Lung (tissue), 12 donors: Measurements from ENCODE around the gene SELENOS. TPM values are rescaled to one million over a fixed set of nuclear protein-coding genes. Genes with fewer than 3 reads are reported as not detected.

ENCODE experiments used
- ATAC-seq: fragments of 200-7000 bp; cut with Tn5 transposase; one replicate; pipeline ENCODE4 v1.9.1; 2020; ENCODE audit warnings: moderate number of reproducible peaks; ENCODE audit not compliant: insufficient read depth, low FRiP score
- DNase-seq, 3 donors: peaks; one replicate each; pipeline ENCODE4 v3.0.0-alpha.2; 2013 to 2017
- H3K27ac ChIP-seq, 2 donors: one replicate each; pipeline ENCODE4 v1.5.1; 2013; ENCODE audit warnings: mild to moderate bottlenecking in 2 of 2, moderate library complexity in 2 of 2, control low read depth in 1 of 2, inconsistent platforms in 1 of 2, low read depth in 1 of 2, low read length in 1 of 2
- H3K27me3 ChIP-seq, 3 donors: one replicate each; pipeline ENCODE4 v1.5.1; 2013; ENCODE audit warnings: low read length in 2 of 3; ENCODE audit not compliant: control insufficient read depth in 3 of 3, insufficient read depth in 3 of 3
- H3K36me3 ChIP-seq, 4 donors: one replicate each; pipeline ENCODE4 v1.5.1; 2013; ENCODE audit warnings: low read length in 4 of 4, mild to moderate bottlenecking in 1 of 4, moderate library complexity in 1 of 4; ENCODE audit not compliant: control insufficient read depth in 4 of 4, insufficient read depth in 4 of 4
- H3K4me1 ChIP-seq, 5 donors: one replicate each; pipeline ENCODE4 v1.5.1; 2013; ENCODE audit warnings: low read length in 5 of 5, mild to moderate bottlenecking in 2 of 5, moderate library complexity in 1 of 5; ENCODE audit not compliant: control insufficient read depth in 5 of 5, insufficient read depth in 5 of 5
- H3K4me3 ChIP-seq: one replicate; pipeline ENCODE4 v1.5.1; 2013; ENCODE audit warnings: mild to moderate bottlenecking, control low read depth, moderate library complexity
- H3K9ac ChIP-seq, 2 donors: one replicate each; pipeline ENCODE4 v1.5.1; 2013; ENCODE audit warnings: low read length in 2 of 2, control low read depth in 1 of 2; ENCODE audit not compliant: insufficient read depth in 1 of 2
- H3K9me3 ChIP-seq, 4 donors: one replicate each; pipeline ENCODE4 v1.5.1; 2013; ENCODE audit warnings: low read length in 3 of 4, mild to moderate bottlenecking in 1 of 4, moderate library complexity in 1 of 4; ENCODE audit not compliant: control insufficient read depth in 4 of 4, insufficient read depth in 3 of 4
- WGBS, 2 donors: extraction: QIAGEN DNeasy Blood & Tissue Kit; methylation state at CpG; one replicate each; pipeline ENCODE4 v1.1.7; 2013; 5-methylcytosine and 5-hydroxymethylcytosine counted together
- polyA plus RNA-seq, 2 donors: library from polyadenylated mRNA; stranded (reverse); fragments of 200-250 nt; gene quantifications; one replicate each; pipeline ENCODE4 v1.2.1, GENCODE V29; 2013
- total RNA-seq, 2 donors: library from RNA; depleted of rRNA in 1 of 2; stranded (reverse); fragments of >200 nt in 1 of 2; gene quantifications; one replicate each; pipeline ENCODE4 v1.2.1, GENCODE V29; 2014 to 2021
- TF ChIP-seq, protein P1 (sequence below): IDR thresholded peaks from 2 replicates; pipeline ENCODE4 v1.5.1; 2012; ENCODE audit warnings: mild to moderate bottlenecking; ENCODE audit errors: control extremely low read depth, extremely low read depth
- donor health status: control.
- donor health status: control.
- donor health status: Bipolar disorder and iron deficiency.
- donor health status: healthy.
- donor health status: DM: yes; HTN: yes; CAD: no.

The SELENOS gene
- total and polyA plus RNA-seq, 4 donors = 41.7 to 158 (median 81.9) TPM

DNA sequence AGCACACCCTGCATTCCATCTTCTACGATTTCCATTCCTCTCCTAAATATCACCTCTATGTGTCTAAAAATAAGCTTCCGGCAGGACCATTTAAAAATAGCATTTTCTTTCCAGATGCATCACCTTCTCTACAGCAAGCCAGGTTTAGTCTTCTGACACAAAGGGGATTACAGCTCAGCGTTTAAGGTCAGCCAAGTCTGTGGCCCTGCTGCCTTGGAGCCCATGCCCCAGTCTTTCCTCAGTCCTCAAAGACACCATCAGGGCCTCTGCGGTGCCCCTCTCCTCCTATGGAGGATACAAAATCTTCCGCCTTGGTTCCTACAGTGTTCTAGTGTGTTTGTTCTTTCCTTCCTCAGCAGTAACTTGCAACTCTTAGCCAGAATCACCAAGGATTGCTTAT is 3.8 kb downstream of the SELENOS start:
- TF ChIP-seq, protein P1, sequence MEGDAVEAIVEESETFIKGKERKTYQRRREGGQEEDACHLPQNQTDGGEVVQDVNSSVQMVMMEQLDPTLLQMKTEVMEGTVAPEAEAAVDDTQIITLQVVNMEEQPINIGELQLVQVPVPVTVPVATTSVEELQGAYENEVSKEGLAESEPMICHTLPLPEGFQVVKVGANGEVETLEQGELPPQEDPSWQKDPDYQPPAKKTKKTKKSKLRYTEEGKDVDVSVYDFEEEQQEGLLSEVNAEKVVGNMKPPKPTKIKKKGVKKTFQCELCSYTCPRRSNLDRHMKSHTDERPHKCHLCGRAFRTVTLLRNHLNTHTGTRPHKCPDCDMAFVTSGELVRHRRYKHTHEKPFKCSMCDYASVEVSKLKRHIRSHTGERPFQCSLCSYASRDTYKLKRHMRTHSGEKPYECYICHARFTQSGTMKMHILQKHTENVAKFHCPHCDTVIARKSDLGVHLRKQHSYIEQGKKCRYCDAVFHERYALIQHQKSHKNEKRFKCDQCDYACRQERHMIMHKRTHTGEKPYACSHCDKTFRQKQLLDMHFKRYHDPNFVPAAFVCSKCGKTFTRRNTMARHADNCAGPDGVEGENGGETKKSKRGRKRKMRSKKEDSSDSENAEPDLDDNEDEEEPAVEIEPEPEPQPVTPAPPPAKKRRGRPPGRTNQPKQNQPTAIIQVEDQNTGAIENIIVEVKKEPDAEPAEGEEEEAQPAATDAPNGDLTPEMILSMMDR = no peak
- no peak for ATAC-seq
- Histone ChIP-seq H3K4me3 (no peak overlapping the region), H3K27ac (no peak overlapping the region), H3K9me3 (no peaks in the 10 kb centered on the region), H3K36me3 (peaks cover 40 to 53% (median 44%) of the 10 kb centered on the region in 4 donors), H3K4me1 (peaks cover 0 to 5% (median 0%) of the 10 kb centered on the region in 5 donors), H3K27me3 (no peaks in the 10 kb centered on the region), H3K9ac (no peak overlapping the region)
- no peak for DNase-seq
- 79 to 90% methylated on average over 5 of the region's 5 CpGs for WGBS, 2 donors

DNA sequence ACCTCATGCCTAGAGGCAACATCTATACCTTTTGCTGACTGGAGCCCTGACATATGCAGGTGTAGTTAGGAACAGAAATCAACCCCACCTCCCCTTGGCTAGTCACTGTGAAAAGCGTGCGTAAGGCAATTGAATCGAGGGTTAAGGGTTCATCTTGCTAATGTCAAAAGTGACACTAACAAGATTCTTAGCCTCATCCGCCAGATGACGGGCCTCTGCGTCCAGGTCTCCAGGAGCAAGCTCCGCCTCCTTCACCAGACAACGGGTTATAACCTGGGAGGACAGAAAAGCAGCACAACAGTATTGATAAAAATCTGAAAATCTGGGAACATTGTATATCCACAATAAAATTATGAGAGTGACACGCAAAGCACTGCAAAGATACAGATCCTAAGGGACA is 4.7 kb downstream of the SELENOS start:
- H3K9ac ChIP-seq = no peak overlapping the region
- no peaks in the 10 kb centered on the region for H3K27me3 ChIP-seq
- DNase-seq (no peak), ATAC-seq (no peak)
- H3K4me3 ChIP-seq = no peak overlapping the region
- no peak overlapping the region for H3K27ac ChIP-seq
- peaks cover 0 to 1% (median 0%) of the 10 kb centered on the region in 5 donors for H3K4me1 ChIP-seq
- H3K36me3 ChIP-seq = peaks cover 40 to 53% (median 44%) of the 10 kb centered on the region in 4 donors
- H3K9me3 ChIP-seq = no peaks in the 10 kb centered on the region
- 96 to 97% methylated on average over 9 of the region's 9 CpGs for WGBS, 2 donors
- TF ChIP-seq, protein P1 = no peak

DNA sequence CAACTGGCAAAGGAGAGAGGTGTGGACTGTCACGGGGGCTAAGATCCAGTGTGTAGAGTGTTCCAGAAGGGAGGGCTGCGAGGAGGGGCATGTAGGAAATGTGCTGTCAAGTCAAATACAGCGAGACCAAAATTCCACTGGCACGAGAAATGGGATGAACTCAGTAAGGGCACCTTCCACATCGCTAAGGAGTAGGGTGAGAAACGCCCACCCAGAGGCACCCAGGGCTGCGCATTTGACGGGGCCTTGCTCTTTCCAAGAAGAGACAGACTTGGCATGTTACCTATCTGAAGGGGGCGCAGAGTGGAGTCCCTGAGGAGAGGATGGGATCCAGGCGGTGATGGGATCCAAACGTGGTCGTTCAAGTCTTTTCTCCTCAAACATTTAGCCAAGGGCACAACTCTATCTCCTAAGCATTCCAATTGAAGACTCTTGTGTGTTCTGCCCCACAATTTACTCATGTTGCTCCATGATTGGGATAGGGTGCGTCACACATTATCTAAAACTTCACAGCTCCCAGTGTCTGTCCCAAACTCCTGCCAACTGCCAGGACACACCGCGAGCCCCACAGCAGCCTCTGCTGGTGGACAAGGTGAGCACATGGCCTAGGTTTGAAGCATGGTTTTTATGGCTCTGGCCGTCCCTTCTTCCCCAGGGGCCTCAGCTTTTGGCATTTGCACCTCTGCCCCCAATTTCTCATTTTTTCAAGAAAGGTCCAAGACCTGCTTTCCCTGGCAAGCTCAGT is 7.6 kb downstream of the SELENOS start:
- TF ChIP-seq, protein P1 = no peak
- no peak overlapping the region for H3K4me3 ChIP-seq
- no peak for DNase-seq
- no peaks in the 10 kb centered on the region for H3K27me3 ChIP-seq
- ATAC-seq = no peak
- H3K9me3 ChIP-seq = no peaks in the 10 kb centered on the region
- no peak overlapping the region for H3K27ac ChIP-seq
- peaks cover 0 to 8% (median 6%) of the 10 kb centered on the region in 5 donors for H3K4me1 ChIP-seq
- peaks cover 35 to 44% (median 38%) of the 10 kb centered on the region in 4 donors for H3K36me3 ChIP-seq
- H3K9ac ChIP-seq = no peak overlapping the region
- 90 to 92% methylated on average over 16 of the region's 16 CpGs for WGBS, 2 donors
